ENCODE measurements around the gene PDE5A. TPM values are rescaled to one million over a fixed set of nuclear protein-coding genes. Genes with fewer than 3 reads are reported as not detected.

The PDE5A gene
- total and polyA plus RNA-seq, 10 of the 15 experiments (the other 5 are each of a cell fraction or from before 2014, with no cell fraction given) = under 0.01 to 3.9 (median 0.26) TPM; not detected in 1

DNA sequence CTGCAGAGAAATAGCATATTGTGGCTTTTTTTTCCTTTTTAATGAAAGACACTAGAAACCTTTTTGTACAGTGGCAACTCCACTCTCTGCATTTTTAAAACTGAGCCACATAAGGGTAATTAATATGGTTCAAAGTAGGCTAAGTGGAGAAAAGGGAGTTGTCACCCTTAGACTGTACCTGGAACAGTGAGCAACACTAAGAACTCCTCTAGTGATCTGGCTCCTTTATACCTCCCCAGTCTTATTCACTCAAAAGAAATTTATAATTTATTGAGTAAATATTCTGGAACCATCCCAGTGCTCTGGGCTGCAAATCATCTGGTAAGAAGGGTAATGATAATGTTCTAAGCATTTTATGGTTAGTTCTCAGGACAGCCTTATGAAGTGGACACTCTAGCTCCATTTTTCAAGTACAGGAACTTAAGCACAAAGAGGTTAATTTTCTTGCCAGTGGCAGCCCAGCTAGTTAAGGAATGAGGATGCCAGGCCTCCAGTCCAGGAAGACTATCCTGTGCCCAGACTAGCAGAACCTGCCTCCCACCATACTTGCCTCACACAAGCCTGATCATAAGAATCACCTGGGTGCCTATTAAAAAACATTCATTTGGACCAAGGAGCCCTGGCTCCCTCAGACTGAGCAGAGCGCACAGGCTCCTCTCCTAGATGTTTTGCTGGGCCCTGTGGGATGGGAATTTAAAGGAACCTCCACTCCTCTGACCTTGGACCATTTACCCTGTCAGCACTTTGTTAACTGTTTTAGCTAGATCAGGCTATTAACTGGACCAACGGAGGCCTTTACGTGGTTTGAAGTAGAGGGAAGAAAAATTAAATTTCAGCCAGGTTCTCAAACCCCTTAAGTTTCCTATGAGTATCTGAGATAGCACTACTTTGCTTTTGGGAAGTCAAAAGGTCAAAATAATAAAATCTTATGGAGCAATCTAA, 102.6 kb downstream of the PDE5A start:
- POLR2A ChIA-PET = no interaction called here
- in situ Hi-C loops (cut with MboI) = no loop called here
- no peak for FAIRE-seq
- ATAC-seq = no peak
- intact Hi-C loops (cut with micrococcal nuclease; ENCODE audit: unreplicated experiment) = no loop called here
- SMC1A ChIA-PET (ENCODE audit: uncharacterized antibody, unreplicated experiment) = interaction anchor here (0.6 to 0.7 kb wide), 2 partner anchors 19 kb away, joined by 3 read pairs; no protein-coding TSS in a partner anchor
- Histone ChIP-seq H4K20me1 (ENCODE audit: control insufficient read depth, insufficient read depth) (no peaks in the 10 kb centered on the region), H3K36me3 (ENCODE audit: control insufficient read depth in 2 of 2, insufficient read depth in 2 of 2, low read length in 1 of 2) (no peaks in the 10 kb centered on the region), H3K4me1 (ENCODE audit: control insufficient read depth, insufficient read depth, low read length) (no peaks in the 10 kb centered on the region), H3K4me2 (ENCODE audit: control insufficient read depth, insufficient read depth) (no peak overlapping the region), H3K9me3 (replicated peaks; ENCODE audit: control insufficient read depth, insufficient read depth, low read length) (no peaks in the 10 kb centered on the region), H2AFZ (ENCODE audit: control insufficient read depth, low read depth, low read length) (no peak overlapping the region), H3K9ac (ENCODE audit: control insufficient read depth, insufficient read depth, low read length) (no peak overlapping the region), H3K27me3 (replicated peaks in 1 of 2; ENCODE audit: control insufficient read depth in 2 of 2, insufficient read depth in 2 of 2, low read length in 1 of 2) (no peaks in the 10 kb centered on the region), H3K4me3 (no peak overlapping the region), H3K79me2 (ENCODE audit: control insufficient read depth, insufficient read depth, low read length) (no peaks in the 10 kb centered on the region), H3K27ac (ENCODE audit: control insufficient read depth, insufficient read depth) (no peak overlapping the region)
- 87% methylated on average over 3 of the region's 3 CpGs for WGBS (ENCODE audit: insufficient coverage, insufficient replicate concordance, low lambda C conversion rate, missing lambda C conversion rate)
- CTCF ChIA-PET = interaction anchor here (0.7 kb wide), 1 partner anchor 39 kb away, joined by 3 read pairs; no protein-coding TSS in a partner anchor
- RAD21 ChIA-PET (ENCODE audit: unreplicated experiment) = no interaction called here
- DNase-seq (ENCODE audit: low read depth, low spot score) = no peak
- BruUV-seq (replicated peaks) = no TSS peak
- TF ChIP-seq ATF7 (IDR thresholded peaks at IDR 0.05; ENCODE audit: low read depth) (no peak), MYC (IDR thresholded peaks at IDR 0.05; ENCODE audit: insufficient read depth, insufficient read length, insufficient replicate concordance, low read length, severe bottlenecking) (no peak), KDM1A (IDR thresholded peaks at IDR 0.05; ENCODE audit: borderline replicate concordance) (no peak), NR2C1 (IDR thresholded peaks at IDR 0.05) (no peak), SRF (IDR thresholded peaks at IDR 0.05; ENCODE audit: low read depth in 2 of 2, low read length in 2 of 2) (no peak), SP1 (IDR thresholded peaks at IDR 0.05; ENCODE audit: low read depth, low read length) (no peak)
- TF ChIP-seq, protein P1, sequence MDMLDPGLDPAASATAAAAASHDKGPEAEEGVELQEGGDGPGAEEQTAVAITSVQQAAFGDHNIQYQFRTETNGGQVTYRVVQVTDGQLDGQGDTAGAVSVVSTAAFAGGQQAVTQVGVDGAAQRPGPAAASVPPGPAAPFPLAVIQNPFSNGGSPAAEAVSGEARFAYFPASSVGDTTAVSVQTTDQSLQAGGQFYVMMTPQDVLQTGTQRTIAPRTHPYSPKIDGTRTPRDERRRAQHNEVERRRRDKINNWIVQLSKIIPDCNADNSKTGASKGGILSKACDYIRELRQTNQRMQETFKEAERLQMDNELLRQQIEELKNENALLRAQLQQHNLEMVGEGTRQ (IDR thresholded peaks at IDR 0.05; ENCODE audit: borderline replicate concordance, low read depth, low read length) = no peak
- TF ChIP-seq, protein P2, sequence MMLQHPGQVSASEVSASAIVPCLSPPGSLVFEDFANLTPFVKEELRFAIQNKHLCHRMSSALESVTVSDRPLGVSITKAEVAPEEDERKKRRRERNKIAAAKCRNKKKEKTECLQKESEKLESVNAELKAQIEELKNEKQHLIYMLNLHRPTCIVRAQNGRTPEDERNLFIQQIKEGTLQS (IDR thresholded peaks at IDR 0.05; ENCODE audit: borderline replicate concordance, extremely low read depth, low read depth, low read length) = no peak
- TF ChIP-seq, protein P3, sequence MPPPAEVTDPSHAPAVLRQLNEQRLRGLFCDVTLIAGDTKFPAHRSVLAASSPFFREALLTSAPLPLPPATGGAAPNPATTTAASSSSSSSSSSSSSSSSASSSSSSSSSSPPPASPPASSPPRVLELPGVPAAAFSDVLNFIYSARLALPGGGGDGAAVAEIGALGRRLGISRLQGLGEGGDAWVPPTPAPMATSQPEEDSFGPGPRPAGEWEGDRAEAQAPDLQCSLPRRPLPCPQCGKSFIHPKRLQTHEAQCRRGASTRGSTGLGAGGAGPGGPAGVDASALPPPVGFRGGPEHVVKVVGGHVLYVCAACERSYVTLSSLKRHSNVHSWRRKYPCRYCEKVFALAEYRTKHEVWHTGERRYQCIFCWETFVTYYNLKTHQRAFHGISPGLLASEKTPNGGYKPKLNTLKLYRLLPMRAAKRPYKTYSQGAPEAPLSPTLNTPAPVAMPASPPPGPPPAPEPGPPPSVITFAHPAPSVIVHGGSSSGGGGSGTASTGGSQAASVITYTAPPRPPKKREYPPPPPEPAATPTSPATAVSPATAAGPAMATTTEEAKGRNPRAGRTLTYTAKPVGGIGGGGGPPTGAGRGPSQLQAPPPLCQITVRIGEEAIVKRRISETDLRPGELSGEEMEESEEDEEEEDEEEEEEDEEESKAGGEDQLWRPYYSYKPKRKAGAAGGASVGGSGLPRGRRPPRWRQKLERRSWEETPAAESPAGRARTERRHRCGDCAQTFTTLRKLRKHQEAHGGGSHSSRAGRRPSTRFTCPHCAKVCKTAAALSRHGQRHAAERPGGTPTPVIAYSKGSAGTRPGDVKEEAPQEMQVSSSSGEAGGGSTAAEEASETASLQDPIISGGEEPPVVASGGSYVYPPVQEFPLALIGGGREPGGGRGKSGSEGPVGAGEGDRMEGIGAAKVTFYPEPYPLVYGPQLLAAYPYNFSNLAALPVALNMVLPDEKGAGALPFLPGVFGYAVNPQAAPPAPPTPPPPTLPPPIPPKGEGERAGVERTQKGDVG (CRISPR knock-in tag; IDR thresholded peaks at IDR 0.05) = no peak
- TF ChIP-seq, protein P4, sequence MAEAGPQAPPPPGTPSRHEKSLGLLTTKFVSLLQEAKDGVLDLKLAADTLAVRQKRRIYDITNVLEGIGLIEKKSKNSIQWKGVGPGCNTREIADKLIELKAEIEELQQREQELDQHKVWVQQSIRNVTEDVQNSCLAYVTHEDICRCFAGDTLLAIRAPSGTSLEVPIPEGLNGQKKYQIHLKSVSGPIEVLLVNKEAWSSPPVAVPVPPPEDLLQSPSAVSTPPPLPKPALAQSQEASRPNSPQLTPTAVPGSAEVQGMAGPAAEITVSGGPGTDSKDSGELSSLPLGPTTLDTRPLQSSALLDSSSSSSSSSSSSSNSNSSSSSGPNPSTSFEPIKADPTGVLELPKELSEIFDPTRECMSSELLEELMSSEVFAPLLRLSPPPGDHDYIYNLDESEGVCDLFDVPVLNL (IDR thresholded peaks at IDR 0.05; ENCODE audit: low read depth, low read length) = no peak

All from GM12878 (cell line).